Epithelial cell of esophagus (primary cell): Measurements from ENCODE around the gene SLC6A18.

Experiments
- DNase-seq: peaks from one replicate; pipeline ENCODE4 v3.0.0; 2010; ENCODE audit warnings: low read depth
- H3K4me3 ChIP-seq: 2 replicates; pipeline ENCODE4 v1.5.1; 2011; ENCODE audit warnings: mild to moderate bottlenecking, low read length, control low read depth
- TF ChIP-seq, protein P1 (sequence below): IDR thresholded peaks from 2 replicates; pipeline ENCODE4 v1.5.1; 2011; ENCODE audit warnings: low read depth, mild to moderate bottlenecking, low read length, control low read depth, inconsistent platforms; ENCODE audit not compliant: insufficient read depth; ENCODE audit errors: missing control alignments

Gene SLC6A18

GRCh38 chr5:1187234-1187949 lies 37.8 kb upstream of the SLC6A18 start:
- no peak for DNase-seq
- no peak overlapping the region for H3K4me3 ChIP-seq
- TF ChIP-seq, protein P1, sequence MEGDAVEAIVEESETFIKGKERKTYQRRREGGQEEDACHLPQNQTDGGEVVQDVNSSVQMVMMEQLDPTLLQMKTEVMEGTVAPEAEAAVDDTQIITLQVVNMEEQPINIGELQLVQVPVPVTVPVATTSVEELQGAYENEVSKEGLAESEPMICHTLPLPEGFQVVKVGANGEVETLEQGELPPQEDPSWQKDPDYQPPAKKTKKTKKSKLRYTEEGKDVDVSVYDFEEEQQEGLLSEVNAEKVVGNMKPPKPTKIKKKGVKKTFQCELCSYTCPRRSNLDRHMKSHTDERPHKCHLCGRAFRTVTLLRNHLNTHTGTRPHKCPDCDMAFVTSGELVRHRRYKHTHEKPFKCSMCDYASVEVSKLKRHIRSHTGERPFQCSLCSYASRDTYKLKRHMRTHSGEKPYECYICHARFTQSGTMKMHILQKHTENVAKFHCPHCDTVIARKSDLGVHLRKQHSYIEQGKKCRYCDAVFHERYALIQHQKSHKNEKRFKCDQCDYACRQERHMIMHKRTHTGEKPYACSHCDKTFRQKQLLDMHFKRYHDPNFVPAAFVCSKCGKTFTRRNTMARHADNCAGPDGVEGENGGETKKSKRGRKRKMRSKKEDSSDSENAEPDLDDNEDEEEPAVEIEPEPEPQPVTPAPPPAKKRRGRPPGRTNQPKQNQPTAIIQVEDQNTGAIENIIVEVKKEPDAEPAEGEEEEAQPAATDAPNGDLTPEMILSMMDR = no peak

GRCh38 chr5:1187950-1188334 lies 37.2 kb upstream of the SLC6A18 start:
- TF ChIP-seq, protein P1 = no peak
- DNase-seq = no peak
- no peak overlapping the region for H3K4me3 ChIP-seq

DNA sequence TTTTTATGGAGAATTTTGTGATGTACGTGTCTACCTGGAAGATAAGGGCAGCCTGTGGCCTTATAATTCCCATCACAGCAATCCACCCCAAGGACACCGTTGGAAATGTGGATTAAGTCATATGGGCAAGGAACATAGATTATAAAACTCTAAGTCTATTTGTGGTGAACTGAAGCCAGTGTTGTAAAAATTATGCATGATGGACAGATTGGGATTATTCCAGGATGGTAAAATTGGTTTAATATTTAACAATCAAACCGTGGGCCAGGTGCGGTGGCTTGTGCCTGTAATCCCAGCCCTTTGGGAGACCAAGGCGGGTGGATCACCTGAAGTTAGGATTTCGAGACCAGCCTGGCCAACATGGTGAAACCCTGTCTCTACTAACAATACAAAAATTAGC lies 36.7 kb upstream of the SLC6A18 start:
- no peak for DNase-seq
- TF ChIP-seq, protein P1 = no peak
- no peak overlapping the region for H3K4me3 ChIP-seq

DNA sequence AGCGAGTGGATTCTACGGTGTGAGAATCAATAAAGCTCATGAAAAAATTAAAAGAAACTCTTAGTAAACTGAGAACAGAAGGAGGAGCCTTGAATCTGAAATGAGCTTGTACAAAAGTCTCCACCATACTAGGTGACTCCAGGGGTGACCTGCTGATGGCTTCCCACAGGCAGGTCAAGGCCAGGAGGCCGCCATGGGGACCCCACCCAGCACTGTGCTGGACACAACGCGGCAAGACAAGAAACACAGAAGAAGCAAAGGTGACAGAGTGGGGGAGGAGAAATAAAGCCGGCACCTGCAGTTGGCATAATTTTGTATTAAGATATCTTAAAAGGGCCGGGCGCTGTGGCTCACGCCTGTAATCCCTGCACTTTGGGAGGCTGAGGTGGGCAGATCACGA lies 35.9 kb upstream of the SLC6A18 start:
- TF ChIP-seq, protein P1 = no peak
- no peak for DNase-seq

DNA sequence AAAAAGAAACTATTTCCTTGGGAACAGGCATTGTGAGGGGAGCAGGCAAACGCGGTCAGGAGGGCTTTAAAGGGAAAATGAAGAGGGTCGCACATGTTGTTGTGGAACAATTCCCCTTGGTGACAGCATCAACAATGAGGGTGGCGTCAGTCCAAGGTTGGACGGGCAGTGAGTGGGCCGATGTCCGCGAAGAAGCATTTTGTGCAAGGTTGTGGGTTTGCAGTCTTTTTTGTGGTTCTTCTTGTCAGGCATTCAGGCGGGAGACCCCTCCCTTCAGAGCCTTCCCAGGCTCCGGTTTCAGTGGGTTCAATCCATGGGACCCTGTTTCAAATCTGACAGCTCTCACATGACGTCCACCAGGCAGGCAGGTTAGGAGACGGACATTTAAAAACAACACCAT lies 34.9 kb upstream of the SLC6A18 start:
- TF ChIP-seq, protein P1 = no peak
- no peak for DNase-seq
- no peak overlapping the region for H3K4me3 ChIP-seq

More for the DNA sequence above, 35.9 kb upstream of the SLC6A18 start:
- H3K4me3 ChIP-seq = no peak overlapping the region

GRCh38 chr5:1190837-1191239 lies 34.3 kb upstream of the SLC6A18 start:
- TF ChIP-seq, protein P1 = no peak
- H3K4me3 ChIP-seq = no peak overlapping the region
- DNase-seq = no peak
